Hepatocyte (in vitro differentiated cells): ENCODE data around the gene BICD1.

Source experiments
- EZH2 ChIP-seq: fragments of 200-600 bp; sonication (generic); IDR thresholded peaks from 2 replicates; pipeline ENCODE4 v1.6.1; 2016; ENCODE audit warnings: antibody characterized with exemption, mild to moderate bottlenecking, borderline replicate concordance
- EZH2phosphoT487 ChIP-seq: fragments of 200-600 bp; sonication (generic); IDR thresholded peaks from one replicate; pipeline ENCODE4 v1.6.1; 2018; ENCODE audit warnings: antibody characterized with exemption, mild to moderate bottlenecking, low read depth, moderate library complexity; ENCODE audit not compliant: unreplicated experiment, severe bottlenecking
- TF ChIP-seq, protein P1 (sequence below): fragments of 200-600 bp; sonication (generic); IDR thresholded peaks from 2 replicates; pipeline ENCODE4 v1.5.1; 2016; ENCODE audit warnings: antibody characterized with exemption, mild to moderate bottlenecking; ENCODE audit not compliant: poor library complexity

DNA sequence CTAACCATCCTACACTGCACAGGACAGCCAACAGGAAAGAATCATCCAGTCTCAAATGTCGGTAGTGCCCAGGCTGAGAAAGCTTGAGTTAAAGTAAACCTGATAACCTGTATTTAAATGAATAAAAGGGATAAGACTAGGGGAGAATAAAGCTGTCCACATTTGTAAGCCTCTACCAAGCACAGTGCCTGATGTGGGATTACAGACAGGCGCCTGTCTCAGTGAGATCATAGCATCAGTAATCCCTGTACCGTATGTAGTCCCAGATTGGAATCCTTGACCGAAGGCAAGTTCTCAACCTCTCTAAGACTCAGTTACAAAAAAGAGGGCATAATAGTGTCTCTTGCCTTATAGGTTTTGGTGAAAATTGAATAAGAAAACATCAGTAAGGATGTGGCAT lies 59.9 kb downstream of the BICD1 start:
- TF ChIP-seq EZH2 (no peak), EZH2phosphoT487 (no peak)
- TF ChIP-seq, protein P1, sequence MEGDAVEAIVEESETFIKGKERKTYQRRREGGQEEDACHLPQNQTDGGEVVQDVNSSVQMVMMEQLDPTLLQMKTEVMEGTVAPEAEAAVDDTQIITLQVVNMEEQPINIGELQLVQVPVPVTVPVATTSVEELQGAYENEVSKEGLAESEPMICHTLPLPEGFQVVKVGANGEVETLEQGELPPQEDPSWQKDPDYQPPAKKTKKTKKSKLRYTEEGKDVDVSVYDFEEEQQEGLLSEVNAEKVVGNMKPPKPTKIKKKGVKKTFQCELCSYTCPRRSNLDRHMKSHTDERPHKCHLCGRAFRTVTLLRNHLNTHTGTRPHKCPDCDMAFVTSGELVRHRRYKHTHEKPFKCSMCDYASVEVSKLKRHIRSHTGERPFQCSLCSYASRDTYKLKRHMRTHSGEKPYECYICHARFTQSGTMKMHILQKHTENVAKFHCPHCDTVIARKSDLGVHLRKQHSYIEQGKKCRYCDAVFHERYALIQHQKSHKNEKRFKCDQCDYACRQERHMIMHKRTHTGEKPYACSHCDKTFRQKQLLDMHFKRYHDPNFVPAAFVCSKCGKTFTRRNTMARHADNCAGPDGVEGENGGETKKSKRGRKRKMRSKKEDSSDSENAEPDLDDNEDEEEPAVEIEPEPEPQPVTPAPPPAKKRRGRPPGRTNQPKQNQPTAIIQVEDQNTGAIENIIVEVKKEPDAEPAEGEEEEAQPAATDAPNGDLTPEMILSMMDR, result no peak
